Activated CD4-positive, alpha-beta T cell treated with anti-CD3 and anti-CD28 coated beads for 1 hour (primary cell): ENCODE data around the gene AKAP13.

ENCODE experiments used
- DNase-seq: peaks from one replicate; pipeline ENCODE4 v3.0.0-alpha.2; 2020

The AKAP13 gene

GRCh38 chr15:85718981-85719380 lies 338.6 kb downstream of the AKAP13 start:
- DNase-seq = no peak

GRCh38 chr15:85722374-85723152 lies 342.2 kb downstream of the AKAP13 start:
- DNase-seq = no peak

- DNase-seq = no peak
These were observed 343.9 kb downstream of the AKAP13 start for GRCh38 chr15:85723960-85724945.

GRCh38 chr15:85725019-85725418 lies 344.6 kb downstream of the AKAP13 start:
- DNase-seq = no peak

DNA sequence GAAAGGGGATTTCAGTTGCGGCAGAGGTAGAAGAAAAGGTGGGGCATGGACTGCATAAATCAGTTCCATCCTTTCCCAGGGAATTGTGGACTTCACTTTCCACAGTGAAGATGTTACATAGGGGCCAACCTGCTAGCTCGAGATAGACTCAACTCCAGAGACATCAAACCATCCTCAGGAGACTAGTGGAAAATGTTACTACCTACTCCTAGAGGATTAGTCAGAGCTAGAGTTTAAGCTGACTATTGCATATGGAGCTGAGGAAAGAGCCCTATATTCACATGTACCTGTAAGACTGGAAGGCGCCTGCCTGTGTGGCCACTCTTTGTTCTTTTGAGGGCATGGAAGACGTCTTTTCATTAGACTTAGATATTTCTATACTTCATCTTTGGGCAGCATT lies 345.2 kb downstream of the AKAP13 start:
- DNase-seq = no peak

- DNase-seq = no peak
These were observed 346.1 kb downstream of the AKAP13 start for GRCh38 chr15:85726454-85726853.

DNA sequence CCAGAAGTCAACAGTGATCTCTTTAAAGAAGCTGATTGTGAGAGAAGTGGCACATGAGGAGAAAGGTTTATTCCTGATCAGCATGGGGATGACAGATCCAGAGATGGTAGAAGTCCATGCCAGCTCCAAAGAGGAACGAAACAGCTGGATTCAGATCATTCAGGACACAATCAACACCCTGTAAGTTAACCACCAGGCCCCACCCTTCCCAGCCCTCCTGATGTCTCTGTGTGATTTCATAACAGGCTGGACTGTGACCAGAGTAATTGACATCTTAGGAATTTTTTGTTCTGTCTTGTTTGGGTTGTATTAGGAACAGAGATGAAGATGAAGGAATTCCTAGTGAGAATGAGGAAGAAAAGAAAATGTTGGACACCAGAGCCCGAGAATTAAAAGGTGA lies 346.7 kb downstream of the AKAP13 start:
- DNase-seq = no peak

DNA sequence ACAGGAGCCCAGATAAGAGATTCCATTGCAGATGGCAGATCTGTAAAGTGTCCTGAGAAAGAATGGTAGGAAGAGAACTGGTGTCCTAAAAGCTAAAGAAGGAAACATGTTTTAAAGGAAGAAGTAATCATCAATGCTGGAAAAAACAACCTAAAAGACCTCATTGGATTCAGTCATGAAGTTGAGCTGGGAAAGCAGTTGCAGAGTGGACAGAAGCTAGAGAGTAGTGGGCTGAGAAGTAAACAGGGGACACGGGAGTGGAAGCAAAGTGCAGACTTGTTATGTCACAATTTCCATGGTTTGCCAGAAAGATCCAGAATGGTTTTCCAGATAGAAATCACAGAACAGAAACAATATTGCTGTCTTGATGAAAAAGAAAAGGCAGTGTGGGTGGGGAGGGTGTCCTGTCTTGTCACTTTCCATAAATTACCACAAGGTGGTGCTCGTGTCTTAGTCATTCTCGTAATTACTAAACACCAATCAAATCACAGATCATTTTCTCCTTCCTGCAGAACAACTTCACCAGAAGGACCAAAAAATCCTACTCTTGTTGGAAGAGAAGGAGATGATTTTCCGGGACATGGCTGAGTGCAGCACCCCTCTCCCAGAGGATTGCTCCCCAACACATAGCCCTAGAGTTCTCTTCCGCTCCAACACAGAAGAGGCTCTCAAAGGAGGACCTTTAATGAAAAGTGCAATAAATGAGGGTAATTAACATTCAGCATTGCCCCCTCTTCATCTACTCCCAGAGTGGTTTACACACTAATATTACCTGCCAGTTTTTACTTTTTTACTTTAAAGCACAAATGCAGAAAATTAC lies 349.8 kb downstream of the AKAP13 start:
- no peak for DNase-seq

DNA sequence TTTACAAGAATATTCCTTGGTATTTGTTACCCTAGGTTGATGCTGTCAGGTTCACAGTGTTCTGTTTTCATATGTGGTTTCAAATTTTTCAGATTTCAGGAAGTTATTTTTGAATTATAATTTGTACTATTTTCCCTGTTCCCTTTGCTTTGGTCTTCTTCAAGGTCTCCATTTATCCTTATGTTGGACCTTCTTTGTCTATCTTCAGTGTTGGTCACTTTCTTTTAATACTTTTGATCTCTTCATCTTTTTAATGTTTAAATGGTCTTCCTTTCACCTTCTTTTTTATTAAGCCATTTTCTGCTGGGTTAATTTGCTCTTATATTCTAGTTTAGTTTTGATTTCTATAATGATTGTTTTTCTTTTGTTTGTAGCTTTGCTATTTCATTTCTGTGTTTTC lies 353.0 kb downstream of the AKAP13 start:
- no peak for DNase-seq

DNA sequence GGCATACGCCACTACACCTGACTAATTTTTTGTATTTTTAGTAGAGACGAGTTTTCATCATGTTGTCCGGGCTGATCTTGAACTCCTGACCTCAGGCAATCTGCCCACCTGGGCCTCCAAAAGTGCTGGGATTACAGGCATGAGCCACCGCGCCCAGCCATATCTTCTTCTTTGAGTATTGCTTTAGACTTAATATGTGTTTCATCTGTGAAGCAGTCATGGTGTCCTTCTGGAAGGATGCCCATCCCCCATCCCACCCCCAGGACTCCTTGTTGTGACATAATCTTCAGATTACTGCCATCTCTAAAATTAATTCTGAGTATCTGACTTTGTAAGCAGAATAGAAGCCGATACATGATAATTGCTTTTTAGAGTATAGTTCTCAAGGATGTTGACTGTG lies 356.7 kb downstream of the AKAP13 start:
- no peak for DNase-seq

- no peak for DNase-seq
These were observed 360.6 kb downstream of the AKAP13 start for GRCh38 chr15:85741021-85741421.

DNA sequence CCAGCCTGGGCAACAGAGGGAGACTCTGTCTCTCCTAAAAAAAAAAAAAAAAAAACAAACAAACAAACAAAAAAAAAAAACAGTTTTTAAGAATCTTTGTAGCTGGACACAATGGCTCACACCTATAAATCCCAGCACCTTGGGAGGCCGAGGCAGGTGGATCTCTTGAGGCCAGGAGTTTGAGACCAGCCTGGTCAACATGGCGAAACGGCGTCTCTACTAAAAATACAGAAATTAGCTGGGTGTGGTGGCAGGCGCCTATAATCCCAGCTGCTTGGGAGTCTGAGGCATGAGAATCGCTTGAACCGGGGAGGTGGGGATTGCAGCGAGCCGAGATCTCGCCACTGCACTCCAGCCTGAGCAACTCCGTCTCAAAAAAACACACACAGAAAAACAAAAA lies 361.3 kb downstream of the AKAP13 start:
- no peak for DNase-seq

DNA sequence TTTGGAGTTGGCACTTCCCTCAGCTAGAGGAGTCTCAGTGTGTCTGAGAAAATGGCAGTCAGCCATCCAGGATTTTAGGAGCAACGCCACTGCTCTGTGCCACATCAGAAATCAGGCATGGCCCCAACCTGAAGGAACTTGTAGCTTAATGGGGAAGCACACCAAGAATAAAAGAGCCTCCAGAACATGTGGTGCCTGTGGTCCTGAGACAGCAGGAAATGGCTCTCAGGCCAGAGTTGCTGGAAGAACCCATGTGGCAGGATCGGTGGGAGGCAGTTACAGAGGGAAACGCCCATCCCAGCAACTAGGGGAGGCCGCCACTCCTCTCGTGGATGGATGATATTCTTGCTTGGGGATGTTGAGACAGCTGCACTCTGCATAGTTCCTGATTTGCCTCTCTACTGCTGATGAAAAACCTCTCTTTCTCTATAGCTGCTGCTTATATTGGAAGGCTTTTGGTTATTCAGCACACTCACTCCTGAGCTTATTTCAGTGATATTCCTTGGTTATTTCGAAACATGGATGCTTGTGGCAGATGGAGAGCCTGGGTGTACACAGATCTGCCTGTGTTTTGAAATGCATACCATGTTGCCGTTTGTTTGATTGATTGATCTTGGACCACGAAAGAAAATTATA lies 361.9 kb downstream of the AKAP13 start:
- no peak for DNase-seq

DNA sequence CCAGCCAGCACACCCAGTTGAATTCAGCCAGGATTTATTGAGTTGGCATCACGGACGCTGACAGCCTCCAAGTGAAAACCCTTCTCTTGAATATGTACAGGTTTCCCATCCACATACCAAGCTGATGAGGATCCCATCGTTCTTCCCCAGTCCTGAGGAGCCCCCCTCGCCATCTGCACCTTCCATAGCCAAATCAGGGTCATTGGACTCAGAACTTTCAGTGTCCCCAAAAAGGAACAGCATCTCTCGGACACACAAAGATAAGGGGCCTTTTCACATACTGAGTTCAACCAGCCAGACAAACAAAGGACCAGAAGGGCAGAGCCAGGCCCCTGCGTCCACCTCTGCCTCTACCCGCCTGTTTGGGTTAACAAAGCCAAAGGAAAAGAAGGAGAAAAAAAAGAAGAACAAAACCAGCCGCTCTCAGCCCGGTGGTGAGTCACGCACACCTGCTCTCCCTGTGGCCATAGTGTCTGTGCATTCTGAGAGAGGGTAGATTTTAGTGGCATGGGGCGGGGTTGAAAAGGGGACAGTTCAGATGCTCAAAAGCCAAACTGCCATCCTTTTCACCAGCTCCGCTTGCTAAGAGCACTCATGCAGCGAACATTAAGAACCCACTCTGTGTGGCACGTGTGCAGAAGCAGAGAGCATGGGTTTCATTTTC lies 363.1 kb downstream of the AKAP13 start:
- DNase-seq = no peak

GRCh38 chr15:85744579-85744978 lies 364.2 kb downstream of the AKAP13 start:
- DNase-seq = no peak

DNA sequence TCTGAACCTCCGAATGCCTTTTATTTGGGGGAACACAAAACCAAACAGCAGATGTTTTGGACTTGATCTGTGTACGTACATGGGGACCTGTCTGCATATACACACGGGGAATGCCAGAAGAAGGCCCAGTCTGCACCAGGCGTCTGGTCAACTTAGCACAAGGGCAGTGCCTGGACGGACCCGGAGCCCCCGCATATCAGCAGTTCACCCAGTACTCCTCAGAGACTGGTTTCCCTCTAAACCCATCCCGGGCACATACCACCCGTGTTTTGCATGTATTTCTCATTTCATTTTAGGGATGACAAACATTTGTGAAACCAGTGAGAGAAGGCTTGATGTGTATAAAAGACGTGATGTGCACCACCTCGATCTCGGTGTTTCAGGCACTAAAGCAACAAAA lies 364.6 kb downstream of the AKAP13 start:
- no peak for DNase-seq

DNA sequence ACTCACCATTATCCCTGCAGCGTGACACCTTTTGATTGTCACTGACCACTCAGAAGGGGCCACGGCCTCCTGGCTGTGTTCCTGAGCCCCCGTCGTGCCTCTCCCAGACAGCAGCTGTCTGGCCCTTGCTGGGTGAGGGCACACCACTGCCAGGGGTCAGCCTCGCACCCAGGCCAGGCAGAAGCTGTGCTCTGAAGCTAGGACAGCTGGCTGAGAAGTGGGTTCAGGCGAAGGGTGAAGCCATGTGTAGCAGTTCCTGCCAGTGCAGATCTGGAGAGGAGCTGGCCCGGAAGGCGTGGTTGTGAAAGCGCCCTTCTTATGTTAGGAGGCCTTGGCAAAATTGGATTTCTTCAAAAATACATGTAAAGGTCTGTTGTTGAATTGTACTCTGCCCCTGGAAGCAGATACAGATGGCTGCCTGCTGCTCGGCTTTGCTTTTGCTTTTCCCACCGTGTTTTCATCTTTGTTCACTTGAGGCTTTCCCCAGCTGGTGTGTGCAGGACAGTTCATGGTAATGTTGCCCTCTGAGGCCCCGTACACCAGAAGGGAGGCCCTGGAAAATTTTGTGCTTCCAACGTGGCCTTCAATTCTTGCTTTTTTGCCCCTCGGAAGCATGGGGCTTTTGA lies 365.2 kb downstream of the AKAP13 start:
- no peak for DNase-seq

- no peak for DNase-seq
These were observed 366.2 kb downstream of the AKAP13 start for GRCh38 chr15:85746641-85747040.

DNA sequence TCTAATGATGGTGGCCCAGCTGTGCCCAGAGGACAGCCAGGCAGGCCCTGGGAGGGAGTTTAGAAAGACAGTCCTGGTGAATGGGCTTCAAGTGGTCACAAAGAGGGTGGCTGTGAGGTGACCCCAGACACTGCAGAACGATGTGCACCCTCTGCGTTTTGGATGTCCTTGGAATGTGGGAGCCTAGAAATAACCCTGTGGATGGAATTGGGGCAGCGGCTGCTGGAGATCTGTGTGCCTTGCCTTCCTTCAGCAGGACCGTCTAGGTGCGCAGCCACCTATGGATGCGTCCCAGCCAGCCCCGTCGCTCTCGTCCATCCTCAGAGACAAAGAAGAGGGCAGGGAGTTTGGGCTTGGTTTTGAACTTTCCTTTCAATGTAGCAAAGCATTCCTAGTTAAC lies 367.8 kb downstream of the AKAP13 start:
- no peak for DNase-seq

DNA sequence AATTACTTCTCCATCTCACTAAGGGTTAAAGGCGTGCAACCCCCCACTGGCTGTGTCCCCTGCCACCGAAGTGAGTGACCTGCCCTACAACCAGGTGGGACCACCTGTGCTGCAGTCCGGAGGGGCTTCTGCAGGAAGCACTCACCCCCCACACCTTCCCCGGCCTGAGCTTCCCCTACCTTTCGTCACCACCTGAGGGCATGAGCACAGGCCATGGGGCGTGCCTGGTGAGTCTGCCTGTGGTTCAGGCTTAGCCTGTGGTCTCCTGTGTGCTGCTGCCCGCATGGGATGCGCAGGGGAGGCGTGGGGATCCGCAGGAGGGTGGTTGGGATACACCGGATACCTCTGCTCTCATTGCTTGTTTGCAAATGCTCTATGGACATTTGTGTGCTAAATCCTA lies 368.3 kb downstream of the AKAP13 start:
- DNase-seq = no peak
